Ishikawa (cell line): ENCODE results near the gene SLC15A4.

Experiments
- CEBPB ChIP-seq: IDR thresholded peaks from 2 replicates; pipeline ENCODE4 v1.6.1; 2012
- FOXM1 ChIP-seq: IDR thresholded peaks from 2 replicates; pipeline ENCODE4 v1.6.1; 2012; ENCODE audit warnings: low read depth, borderline replicate concordance
- RAD21 ChIP-seq: IDR thresholded peaks from 2 replicates; pipeline ENCODE4 v1.6.1; 2012; ENCODE audit warnings: low read depth
- TAF1 ChIP-seq: IDR thresholded peaks from 2 replicates; pipeline ENCODE4 v1.6.1; 2012; ENCODE audit warnings: low read depth, mild to moderate bottlenecking

- TF ChIP-seq RAD21 = no peak
- TF ChIP-seq FOXM1 = no peak
- no peak for TF ChIP-seq CEBPB
- no peak for TF ChIP-seq TAF1
These were observed 15.1 kb downstream of the SLC15A4 start for GRCh38 chr12:128808651-128809050.
